ENCODE results near the gene NCKAP5.

NCKAP5 gene

DNA sequence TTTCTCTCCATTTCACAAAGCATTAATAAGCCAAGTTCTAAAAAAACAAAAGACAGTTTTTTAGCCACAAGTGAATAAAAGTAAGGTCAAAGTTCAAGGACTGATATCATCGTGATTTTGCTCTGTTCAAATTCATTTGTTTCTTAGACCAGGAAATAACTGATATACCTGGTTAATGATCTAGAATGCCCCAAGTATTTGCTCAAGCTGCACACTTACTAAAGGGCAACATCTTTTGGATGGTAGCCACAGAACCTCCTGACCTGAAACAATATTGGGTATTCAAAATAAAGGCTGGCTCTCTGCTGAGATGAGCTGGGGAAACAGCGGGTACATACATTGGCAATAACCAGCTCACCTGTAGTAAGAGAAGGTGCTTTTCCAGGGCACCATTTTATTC lies 583.5 kb downstream of the NCKAP5 start:
- DNase-seq (ENCODE audit: low read depth) = no peak

DNA sequence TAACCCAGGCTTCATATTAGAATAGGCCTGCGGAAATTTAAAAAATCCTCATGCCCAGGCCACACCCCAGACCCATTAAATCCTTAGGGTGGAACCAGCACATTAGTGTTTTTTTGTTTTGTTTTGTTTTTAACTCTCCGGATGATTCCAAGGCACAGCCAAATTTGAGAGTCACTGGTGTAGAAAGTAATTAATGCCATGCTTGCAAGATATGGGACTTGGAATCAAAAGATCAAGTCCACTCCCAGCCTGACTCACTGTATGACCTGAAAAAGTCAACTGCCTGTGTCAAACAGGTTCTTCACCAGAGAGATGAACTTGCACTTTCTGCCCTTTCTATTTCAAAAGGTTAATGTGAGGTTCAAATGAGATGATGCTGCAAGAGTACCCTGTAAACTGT lies 588.0 kb downstream of the NCKAP5 start:
- no peak for DNase-seq (ENCODE audit: low read depth)

DNA sequence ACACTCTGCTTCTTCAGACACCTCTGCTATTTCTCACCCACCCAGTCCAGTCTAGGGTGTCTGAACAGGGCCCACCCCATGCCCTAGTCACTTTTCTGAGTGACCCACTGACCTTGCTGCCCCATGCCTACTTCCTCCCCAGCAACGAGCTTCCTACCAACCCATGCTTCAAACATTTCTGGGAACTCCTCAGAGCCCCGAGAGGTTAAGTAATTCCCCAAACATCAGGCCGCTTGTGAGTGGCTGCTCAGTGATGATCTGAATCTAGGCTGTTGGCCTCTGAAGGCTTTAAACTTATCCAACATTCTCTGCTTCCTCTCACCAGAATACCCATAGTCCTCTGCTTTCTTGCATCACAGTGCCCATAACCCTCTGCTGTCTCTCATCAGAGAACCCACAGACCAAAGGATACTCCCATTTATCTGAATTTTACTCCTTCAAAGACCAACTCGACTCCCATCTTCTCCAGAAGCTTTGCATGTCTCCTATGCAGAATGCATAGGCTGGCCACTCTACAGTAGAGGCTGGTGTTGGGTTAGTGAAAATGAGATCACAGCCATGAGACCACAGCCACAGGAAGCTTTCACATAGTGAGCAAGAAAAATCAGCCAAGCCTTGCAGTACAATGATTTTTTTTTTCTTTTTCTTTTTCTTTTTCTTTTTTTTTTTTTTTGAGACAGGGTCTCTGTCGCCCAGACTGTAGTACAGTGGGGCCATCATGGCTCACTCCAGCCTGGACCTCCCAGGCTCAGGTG lies 588.7 kb downstream of the NCKAP5 start:
- DNase-seq (ENCODE audit: low read depth) = no peak

DNA sequence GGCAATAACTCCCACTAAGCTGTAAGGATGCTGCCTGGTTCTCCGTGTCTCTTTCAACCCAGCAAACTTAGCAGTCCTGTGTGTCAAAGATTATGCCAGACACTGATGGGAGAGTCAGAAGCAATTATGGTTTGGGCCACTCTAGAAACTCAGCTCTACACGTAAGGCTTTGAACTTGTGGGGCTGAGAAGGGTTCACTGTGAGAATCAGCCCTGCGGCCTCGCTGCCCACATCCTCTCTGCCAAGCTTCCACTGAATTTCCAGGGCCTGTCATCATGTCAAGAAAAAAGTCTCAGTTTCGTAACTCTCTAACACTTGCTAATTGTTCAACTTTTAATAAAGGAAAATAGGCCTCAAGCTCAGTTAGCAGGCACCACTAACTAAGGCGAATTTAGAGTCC lies 589.4 kb downstream of the NCKAP5 start:
- no peak for DNase-seq (ENCODE audit: low read depth)

DNA sequence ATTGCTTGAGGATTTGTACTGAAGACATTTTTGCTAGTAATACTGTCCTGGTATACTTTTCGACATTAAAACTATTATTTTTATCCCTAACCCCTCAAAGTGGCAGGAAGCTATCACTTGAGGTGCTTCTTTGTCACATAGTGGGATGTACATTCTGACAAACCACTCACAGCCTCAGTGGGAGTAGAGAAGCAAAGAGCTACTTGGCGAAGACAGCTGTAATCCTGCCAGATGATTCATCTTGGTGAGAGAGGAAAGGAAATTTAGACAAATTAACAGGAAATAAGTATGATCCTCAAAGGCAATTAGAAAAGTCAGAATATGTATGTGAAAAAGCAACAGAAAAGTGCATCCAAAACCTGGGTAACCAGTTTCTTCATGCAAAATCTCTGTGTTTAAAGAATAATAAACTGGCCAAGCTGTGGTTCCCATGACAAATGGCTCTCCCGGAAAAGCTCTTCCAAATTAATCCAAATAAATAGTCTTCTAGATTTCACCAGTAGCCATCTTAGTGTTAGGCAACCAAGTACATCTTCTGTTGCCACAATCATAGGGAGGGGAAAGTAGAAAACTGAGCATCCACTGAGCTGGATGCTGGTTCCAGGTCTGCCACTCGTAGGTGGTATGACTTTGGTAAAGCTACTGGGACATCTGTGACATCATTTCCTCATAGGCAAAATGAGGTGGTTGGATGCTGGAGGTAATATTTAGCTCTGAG lies 590.3 kb downstream of the NCKAP5 start:
- DNase-seq (ENCODE audit: low read depth) = no peak

DNA sequence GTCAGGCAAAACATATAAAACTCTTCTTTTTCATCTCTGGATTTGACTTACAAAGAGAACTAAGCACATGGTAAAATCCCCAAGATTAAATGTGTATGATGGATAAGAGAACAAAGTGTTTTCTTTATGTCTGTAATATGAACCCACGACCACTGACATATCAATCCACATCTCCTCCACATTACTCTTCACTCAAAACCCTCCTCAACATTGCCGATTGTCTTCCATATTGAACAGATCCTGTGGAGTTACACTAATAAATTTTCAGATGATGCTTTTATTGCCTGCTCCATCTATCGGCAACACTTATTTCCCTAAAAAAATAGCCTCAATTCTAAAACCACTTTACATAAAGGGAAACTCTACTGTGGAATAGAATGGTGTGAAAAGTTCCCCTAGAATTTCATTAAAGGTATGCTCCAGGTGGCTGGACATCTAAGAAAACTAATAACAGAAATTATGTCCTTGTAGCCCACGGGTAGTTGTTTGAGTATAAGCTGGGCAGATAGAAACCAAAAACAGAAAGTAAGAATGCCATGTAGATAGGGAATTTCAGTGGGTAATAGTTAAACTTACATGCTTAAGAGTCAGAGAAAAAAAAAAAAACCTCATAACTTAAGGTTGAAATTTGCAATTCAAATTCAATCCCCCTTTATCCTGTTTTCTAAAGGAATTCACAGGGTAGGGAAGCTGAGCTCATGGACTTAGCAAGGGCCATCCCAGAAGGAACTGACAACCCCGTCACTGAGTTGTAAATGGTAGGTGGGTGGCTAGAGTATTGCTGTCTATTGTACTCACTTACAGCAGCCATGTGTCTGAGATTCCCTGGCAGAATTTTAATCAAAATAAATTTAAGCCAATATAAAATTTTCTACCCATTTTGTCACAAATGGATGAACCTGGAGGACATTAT lies 592.8 kb downstream of the NCKAP5 start:
- no peak for DNase-seq (ENCODE audit: low read depth)

DNA sequence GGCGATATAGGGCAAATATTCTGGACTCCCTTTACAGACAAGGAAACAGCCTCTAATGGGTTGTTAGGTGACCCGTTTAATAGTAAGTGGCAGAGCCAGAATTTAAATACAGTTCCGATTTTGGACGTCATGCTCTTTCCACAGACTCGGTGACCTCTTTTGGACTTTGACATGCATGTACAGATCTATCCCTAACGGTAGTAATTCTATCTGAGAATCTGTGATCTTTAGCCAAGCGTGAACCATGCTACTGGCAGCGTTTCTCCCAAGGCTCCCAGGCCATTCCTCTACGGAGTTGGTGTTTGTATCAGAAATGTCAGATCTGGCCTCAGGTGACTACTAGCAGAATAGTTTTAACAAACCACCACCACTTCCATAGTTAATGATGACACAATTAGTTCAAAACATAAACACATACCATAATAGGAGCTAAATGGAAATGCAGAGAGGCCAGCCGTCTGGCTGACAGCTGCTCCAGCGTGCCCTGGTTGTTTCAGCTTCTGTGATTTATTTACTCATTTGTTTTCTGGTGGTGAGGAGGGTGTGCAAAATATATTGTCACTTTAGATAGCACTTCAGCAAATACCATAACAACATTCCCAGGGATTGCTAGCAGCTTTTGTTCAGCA lies 593.7 kb downstream of the NCKAP5 start:
- no peak for DNase-seq (ENCODE audit: low read depth)

DNA sequence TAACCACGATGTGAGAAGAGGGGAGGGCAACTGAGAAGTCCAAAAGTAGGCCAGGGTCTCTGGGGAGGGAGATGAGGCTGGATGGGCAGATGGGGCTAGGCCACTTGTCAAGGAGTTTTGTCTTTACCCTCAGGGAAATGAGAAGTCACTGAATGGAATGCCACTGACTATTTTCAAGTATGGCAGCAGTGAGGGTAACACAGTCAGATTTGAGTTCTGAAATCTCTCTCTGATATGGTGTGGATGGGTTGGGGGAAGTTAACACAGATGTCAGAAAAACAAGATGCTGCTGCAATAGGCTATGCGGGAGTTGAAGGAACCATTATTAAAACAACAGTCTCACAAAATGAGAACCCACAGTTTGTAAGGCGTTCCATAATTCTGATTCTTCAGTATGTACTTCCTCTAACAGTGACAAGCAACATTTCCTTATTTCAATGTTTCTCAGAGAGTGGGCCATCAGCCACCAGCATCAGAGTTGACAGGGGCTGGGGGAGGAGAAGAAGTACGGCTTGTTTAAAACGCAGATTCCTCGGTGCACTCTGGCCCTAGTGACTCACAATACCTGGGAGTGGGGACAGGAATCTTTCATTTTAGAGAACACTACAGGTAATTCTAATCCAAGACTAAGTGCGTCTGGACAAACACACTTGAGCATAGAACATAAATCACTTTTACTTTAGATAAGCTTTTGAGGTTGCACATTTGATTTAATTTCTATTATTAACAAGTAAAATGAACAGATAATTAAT lies 596.8 kb downstream of the NCKAP5 start:
- DNase-seq (ENCODE audit: low read depth) = no peak

DNA sequence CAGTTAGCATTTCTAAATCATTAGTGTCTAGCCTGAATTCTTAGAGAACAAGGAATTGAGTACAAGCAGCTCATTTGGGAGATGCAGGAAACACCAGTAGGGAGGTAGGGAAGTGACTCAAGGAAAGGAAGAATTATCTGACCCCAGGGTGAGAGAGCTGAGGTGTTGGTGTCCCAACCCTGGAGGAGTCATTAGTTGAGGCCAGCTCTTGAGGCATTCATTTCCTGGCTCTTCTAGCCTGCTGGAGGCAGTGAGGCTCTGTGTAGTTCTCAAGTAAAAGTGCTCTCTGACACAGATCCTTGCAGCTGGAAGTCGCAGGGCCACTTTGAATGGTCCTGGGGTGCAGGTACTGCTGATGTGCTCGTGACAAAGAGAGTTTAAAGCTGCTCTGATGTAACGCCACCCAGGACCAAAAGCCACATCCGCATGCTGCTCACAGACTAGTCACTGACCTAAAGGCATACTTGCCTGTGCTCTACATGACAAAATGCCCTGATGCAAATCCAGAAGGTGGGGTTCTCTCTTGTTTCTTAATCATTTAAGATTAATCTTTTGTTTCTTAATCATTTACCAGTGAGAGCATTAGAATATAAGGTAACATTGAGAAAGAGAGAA lies 598.8 kb downstream of the NCKAP5 start:
- DNase-seq (ENCODE audit: low read depth) = no peak

DNA sequence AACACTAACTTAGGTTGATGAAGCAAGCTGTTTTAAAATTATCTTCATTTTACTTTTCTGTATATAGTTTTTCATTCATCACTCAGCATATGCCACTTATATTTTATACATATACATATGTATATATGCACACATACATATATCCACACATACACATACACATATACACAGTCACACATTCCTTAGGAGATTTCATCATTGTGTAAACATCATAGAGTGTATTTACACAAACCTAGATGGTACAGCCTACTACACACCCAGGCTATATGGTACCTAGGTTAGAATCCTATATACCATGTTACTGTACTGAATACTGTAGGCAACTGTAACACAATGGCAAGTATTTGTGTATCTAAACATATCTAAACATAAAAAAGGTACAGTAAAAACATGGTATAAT lies 602.8 kb downstream of the NCKAP5 start:
- DNase-seq (ENCODE audit: low read depth) = no peak

DNA sequence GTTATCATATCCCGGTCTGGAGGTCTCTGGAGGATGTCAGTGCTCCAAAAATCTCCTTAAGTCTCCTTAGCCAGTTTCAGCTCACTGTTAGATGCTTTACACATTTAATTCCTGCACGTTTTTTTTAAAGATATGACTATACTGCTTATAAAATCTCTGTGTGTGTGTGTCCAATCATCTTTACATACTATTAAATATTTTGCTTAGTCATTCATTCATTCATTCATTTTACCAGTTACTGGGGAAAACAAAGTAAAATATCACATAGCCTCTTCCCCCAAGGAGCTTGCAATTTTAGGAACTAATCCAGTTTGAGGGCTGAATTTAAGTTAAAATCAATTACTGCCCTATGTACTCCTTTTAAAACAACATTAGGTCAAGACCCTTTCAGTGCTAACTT lies 605.1 kb downstream of the NCKAP5 start:
- DNase-seq (ENCODE audit: low read depth) = no peak

DNA sequence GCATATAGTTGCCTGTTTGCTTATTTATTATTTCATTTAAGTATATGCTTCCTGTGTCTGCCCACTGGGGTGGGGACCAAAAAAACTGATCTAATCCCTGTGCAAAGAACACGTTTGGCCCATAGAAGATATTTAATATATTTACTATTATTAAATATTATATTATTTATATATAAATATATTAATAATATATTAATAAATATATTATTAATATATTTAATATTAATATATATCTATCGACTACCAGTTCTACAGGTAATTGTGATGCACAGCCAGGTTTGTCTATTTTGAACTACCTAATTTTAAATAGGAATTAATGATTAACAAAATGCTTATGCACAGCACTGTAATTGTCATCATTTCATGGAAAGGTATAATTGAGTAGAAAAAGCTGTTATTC lies 609.4 kb downstream of the NCKAP5 start:
- DNase-seq (ENCODE audit: low read depth) = no peak

DNA sequence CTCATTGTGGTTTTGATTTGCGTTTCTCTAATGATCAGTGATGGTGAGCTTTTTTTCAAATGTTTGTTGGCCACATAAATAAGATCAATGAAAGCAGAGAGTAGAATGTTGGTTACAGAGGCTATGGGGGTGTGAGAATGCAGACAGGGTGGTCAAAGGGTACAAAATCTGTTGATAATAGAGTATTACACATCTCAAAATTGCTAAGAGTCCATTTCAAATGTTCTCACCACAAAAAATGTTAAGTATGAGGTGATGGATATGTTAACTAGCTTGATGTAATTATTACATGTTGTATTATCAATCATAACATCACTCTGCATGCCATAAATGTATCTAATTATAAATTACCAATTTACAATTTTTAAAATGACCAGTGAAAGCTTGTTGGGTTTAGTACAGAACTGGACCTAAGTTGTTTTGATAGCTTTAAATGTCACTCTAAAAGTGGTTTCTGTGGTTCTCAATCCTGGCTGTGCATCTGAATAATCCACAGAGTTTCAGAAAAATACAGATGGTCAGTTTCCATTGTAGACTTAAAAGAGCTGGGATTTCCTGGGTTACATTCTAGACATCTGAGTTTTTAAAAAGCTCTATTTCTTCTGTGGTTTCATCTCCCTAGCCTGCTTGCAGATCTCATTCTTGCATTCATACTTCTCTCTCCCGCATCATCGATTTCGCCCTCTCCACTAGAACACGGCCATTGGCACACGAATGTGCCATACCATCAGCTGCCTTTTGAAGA lies 612.2 kb downstream of the NCKAP5 start:
- DNase-seq (ENCODE audit: low read depth) = no peak

DNA sequence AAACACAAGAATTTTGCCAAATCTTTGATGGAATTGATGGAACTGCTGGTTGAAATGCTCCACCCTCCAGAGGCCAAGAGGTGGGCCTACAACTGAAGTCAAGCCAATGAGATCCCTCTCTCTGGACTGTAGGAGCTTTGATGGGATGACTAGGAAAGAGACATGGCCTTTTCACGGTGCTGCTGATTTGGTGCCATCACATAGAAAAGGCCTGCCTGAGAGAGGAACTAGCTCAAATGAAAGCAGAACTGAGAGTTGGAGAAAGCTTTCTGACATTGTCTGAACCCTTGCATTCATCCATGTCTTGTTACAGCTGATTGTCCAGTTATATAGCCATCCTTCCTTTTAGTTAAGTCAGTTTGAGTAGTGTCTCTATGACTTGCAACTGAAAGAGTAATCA lies 614.5 kb downstream of the NCKAP5 start:
- no peak for DNase-seq (ENCODE audit: low read depth)

DNA sequence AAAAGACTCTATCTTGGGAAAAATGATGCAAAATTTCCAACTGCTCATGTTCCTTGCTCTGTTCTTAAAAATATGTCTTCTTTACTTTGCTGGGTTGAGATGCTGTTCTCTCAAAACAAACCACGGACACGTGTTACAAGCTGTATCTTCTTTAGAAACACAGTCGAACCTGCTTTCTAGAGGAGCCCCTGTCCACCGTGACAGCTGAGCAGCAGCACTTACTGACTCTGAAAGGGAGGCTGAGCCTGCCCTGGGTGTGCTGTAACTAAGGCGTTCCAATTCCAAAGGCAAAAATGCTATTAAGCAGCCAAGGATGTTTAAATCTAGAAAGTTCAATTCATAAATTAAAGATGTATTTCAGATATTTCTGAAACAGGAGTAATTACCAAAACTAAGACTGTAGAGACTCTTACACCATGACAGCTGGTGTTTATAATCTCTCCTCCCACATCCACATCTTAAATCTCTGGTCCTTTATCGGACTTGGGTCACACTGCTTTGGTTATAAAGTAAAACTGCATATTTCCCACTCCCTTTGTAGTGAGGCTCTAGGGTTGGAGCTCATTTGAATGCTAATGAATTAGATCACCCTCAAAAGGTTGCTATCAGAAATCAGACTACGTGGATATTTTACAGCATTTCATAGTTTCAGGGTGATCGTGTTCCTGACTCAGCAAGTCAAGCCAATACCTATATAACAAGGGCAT lies 617.1 kb downstream of the NCKAP5 start:
- no peak for DNase-seq (ENCODE audit: low read depth)

DNA sequence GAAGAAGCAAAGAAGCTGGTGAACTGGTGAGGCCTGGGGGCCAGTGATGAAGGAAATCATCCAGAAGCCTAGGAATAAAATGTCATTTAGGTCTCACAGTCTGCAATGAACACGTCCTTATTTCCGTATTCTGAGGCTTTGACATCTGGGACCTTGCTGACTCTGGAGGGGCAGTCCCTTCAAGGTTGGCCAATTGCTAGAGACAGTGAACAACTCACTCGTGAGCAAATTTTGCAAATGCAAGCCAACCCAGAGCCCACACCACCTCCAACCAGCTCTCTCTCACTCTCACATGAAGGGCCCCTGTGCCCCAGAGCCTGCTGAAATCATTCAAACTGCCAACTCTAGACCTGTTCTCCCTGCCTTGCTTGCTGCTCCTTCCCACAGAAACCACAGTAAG lies 619.2 kb downstream of the NCKAP5 start:
- no peak for DNase-seq (ENCODE audit: low read depth)

DNA sequence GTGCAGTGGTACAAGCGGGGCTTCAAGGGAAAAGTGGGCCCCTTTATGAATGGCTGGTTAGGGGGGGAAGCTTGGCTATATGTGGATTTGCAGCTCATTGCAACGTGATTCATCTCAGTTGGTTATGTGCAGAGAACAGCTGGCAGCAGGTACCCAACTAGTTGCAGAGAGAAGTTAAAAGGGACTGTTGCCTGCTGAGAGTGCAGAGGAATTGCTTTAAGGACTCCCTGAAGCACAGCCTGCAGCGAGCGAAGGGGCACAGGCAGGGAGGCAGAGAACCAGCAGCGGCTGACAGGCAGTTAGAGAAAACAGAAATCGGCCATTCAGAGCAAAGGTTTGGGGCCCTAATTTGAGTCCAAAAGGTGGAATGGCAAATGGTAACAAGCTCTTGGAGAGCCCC lies 620.1 kb downstream of the NCKAP5 start:
- DNase-seq (ENCODE audit: low read depth) = no peak

DNA sequence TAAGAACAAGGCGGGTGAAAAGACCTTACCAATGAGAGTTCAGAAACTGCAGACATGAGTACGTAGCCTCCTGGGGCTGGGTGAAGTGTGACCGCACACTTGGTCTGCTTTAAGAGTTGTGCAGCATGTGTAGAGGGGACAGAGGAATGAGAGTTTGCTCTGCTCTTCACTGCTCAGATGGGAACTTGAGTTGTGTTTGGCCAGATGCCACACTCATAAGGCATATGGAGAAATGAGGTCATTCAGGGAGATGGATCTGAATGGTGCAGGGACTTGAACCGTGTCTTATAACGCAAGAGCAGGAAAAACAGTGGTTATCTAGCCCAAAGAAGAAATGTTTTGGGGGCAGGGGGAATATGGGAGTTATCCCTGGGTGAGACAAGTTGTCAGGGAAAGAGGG lies 624.4 kb downstream of the NCKAP5 start:
- no peak for DNase-seq (ENCODE audit: low read depth)

DNA sequence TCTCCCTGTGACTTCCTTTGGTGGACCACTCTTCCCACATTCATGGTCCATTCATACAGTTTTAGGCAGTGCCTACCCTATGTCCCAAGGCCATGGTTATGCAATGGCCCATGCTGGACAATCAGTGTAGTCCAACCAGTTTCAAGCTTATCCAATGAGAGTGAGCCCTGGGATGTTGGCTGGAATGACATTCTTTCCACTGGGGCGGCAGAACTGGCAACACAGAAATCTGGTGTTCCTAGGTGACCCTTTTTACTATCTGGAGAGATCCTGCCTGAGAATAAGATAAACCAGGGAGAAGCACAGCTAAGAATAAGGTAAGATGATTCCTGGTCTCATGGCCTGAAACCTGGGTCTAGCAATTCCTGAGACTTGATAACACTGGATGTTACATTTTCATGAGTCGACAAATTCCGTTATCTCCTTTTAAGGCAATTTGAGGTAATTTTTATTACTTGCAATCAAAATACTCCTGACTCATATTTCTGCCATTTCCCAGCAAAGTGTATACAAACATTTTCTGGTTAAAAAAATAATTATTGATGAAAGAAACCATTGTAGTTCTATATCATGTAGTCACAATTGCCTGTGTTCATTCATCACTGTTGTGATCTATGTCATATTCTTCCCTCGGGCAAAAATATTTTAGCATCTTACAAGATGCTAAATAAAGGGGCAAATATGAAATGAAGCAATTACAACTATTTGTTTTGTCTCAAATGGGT lies 626.8 kb downstream of the NCKAP5 start:
- no peak for DNase-seq (ENCODE audit: low read depth)
